ENCODE measurements around the gene ACTR3.
"Not testable (repeated sequence)": the region's sequence is repeated elsewhere in the genome, so short reads cannot be mapped to it uniquely, and the experiment has no call there.

The ACTR3 gene

DNA sequence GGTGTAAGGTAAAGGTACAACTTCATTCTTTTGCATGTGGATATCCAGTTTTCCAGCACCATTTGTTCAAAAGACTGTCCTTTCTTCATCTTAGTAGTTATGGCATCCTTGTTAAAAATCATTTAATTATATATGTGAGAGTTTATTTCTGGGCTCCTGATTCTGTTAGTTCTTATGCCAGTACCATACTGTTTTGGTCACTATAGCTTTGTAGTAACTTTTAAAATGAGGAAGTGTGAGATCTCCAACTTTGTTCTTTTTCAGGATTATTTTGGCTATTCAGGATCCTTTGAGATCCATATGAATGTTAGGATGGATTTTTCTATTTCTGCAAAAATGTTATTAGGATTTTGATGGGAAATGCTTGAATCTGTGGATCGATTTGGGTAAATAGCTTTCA is 16.8 kb downstream of the ACTR3 start:
- no peak for DNase-seq

DNA sequence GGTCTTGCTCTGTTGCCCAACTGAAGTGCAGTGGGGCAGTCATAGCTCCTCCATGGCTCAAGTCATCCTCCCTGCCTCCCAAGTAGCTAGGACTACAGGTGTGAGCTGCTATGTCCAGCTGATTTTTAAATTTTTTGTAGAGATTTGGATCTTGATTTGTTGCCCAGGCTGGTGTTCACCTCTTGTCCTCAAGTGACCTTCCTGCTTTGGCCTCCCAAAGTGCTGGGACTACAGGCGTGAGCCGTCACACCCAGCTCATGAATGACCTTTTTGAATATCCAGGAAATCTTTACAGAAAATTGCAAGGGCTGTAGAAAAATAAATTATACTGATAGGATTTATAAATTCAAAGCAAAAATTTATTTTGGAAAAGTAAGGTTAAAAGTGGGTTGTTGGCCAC is 17.4 kb downstream of the ACTR3 start:
- DNase-seq: no peak

DNA sequence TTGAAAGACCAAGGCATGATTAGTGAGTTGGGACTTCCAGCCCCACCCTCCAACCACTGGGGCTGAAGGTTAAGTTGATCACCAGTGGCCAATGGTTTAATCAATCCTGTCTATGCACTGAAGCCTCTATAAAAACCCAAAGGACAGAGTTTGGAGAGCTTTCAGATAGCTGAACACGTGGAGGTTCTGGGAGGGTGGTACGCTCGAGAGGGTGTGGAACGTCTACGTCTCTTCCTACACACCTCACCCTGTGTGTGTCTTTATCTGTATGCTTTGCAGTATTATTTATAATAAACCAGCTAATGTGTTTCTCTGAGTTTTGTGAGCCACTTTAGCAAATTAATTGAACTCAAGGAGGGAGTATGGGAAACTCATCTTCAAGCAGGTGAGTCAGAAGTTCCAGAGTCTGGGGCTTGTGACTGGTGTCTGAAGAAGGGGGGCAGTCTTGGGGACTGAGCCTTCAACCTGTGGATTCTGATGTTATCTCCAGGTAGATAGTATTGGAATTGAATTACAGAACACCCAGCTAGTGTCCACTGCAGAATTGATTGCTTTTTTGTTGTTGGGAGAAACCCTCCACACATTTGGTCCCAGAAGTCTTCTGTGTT is 20.3 kb downstream of the ACTR3 start:
- peak; percentile 61 for DNase-seq

DNA sequence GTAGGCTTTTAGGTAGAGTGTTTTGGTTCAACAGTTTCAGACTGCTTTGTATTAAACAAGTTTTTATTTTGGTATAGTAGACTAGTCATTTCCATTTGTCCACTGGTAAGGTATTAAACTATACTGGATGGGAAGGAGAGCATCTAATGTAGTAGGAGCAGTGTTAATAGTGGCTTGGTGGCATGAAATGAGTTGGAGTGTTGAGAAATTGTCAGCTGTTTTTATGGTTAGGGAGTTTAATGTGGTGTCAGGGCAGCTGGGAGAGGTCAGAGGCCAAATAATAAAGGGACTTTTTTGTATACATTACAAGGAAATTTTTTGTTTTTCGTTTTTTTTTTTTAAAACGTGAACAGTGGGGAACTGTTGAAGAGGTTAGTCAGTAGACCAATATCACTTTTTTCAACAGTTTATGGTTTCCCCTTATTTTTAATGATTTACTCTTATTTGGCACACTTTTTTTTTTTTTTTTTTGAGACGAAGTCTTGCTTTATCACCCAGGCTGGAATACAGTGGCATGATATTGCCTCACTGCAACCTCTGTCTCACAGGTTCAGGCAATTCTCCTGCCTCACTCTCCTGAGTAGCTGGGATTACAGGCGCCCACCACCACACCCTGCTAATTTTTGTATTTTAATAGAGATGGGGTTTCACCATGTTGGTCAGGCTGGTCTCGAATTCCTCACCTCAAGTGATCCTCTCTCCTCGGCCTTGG is 21.2 kb downstream of the ACTR3 start:
- DNase-seq: no peak

DNA sequence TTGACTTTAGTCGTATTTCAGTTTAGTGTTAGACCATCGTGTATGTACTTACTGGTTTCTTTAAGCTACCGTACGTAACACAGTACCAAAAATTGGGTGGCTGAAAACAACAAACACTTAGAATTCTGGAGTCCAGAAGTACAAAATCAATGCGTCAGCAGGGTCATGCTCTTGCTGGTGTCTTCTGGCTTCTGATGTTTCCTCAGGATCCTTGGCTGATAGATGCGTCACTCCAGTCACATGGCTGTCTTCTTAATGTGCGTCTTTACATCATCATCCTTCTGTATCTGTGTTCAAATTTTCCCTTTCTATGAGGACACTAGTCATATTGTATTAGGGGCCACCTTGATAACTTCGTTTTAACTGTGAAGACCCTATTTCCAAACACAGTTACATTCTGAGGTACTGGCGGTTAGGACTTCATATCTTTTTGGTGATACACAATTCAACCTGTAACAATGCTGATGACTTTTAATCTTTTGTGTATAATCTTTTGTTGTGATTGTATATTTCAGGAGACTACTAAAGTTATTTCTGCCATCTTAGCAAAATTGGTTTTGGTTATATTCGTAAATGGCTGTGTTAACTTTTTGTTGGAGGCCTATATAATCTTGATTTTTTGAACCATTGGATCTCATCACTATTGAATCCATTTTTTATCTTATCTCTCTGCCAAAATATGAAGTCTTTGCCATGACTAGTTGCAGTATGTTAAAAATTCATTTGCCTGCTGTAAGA is 25.4 kb downstream of the ACTR3 start:
- no peak for DNase-seq

DNA sequence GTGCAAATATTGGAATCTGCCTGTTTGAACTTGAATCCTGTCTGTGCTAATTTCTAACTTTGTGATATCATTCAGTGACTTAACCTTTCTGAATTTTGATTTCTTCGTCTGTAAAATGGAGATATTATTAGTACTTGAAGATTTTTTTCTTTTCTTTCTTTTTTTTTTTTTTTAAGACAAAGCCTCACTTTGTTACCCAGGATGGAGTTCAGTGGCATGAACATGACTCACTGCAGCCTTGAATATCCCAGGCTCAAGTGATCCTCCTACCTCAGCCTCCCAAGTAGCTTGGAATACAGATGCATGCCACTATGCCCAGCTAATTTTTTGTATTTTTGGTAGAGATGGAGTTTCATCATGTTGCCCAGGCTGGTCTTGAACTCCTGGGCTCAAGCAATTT is 28.3 kb downstream of the ACTR3 start:
- no peak for DNase-seq

DNA sequence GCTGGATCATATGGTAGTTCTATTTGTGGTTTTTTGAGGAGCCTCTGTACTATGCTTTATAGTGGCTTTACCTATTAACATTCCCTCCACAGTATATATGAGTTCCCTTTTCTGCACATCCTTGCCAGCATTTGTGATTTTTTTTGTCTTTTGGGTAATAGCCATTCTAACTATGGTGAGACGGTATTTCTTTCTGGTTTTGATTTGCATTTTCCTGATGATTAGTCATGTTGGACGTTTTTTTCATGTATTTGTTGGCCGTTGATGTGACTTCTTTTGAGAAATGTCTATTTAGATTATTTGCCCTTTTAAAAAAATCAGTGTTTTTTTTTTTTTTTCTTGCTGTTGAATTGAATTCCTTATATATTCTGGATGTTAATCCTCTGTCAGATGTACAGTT is 31.1 kb downstream of the ACTR3 start:
- no peak for DNase-seq

DNA sequence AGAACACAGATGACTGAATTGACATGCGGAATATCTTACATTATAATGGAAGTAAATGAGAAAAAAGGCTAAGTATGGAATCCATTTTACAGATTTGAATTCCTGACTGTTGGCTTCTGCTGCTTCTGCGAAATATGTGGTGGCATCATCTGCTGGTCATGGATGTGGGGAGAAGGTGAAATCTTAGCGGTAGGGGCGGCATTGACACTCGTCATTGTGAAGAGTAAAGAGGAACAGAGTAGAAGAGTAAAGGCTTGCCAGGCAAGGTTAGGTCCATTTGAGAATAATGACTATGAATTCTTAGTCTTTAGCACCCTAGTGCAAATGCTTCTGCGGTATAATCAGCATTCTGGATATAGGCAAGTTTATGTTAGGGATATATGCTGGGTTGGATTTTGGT is 32.4 kb downstream of the ACTR3 start:
- no peak for DNase-seq

DNA sequence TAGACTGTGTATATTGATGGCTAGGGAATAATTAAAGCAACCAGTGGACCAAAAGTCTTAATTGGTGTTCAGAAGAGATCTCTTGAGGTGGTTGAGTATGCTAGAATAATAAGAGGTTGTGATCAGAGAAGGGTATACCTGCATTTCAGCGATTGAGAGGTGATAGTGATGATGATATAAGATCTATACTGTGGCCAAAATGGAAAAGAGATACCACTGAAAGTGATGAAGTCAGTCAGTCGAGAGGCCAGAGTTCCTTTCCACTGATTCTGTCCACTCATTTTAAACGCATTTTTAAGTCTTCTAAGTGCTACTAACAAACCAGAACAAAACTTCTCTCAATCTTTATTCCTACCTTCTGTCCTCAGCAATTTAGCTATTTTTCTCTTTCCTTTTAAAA is 32.9 kb downstream of the ACTR3 start:
- no peak for DNase-seq

DNA sequence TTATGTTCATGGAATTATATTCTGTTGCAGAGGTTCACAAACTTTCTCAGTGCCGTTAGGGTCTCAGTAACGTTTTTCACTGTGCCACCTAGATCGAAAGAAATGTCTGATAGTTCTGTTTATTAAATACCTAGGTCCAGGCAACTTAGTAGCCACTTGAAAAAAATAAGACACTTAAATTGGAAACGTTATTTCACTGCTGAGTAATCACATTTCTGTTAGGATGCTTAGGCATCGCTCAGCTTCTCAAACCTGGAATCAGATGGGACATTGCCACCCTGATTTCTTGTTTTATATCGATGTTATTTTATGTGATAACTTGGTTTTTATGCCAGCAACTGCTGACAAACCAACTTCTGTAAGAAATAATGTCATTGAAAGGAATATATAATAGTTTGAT is 36.0 kb downstream of the ACTR3 start:
- no peak for DNase-seq

DNA sequence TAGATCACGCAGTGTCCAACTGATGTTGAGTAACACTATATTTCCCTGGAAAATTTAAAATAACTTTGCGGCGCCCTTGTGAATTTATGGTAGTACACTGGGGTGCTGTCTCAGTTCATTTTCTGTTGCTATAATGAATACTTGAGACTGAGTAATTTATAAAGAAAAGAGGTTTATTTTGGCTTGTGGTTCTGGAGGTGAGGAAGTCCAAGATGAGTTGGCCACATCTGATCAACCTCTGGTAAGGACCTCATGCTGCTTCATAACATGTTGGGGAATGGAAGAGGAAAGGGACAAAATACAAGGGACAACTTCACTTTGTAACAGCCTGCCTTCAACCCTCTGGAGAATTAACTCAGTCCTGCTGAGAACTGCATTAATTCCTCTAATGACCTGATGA is 36.4 kb downstream of the ACTR3 start:
- no peak for DNase-seq

DNA sequence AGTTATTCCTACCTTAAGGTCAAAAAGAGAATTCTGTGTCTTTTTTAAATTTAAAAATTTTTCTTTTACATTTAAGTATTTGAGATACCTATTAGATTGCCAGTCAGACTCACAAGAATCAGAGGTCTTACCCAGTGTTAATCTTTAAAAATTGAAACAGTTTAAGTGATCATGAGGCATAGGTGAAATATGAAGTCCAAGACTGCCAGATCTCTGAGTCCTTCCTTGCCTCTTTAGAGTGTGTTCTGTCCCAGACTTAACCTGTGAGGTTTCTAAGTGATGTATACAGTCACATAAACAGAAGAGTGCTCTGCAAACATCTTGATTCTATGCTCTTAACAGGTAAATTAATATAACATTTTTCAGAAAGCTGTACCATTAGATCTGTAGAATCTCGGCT is 40.6 kb downstream of the ACTR3 start:
- no peak for DNase-seq

DNA sequence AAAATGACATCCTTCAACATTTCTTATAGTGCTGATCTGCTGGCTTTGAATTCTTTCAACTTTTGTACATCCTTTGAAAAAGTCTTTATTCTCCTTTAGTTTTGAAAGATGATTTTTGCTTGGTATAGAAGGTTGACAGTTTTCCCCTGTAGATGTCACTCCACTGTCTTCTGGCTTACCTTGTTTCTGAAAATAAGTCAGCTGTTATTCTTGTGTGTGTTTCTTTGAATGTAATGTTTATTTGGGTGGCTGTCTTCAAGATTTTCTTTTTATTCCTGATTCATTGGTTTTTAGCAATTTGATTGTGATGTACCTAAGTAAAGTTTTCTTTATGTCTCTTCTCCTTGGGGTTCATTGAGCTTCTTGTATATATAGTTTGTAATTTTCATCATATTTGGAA is 47.6 kb downstream of the ACTR3 start:
- DNase-seq: no peak

DNA sequence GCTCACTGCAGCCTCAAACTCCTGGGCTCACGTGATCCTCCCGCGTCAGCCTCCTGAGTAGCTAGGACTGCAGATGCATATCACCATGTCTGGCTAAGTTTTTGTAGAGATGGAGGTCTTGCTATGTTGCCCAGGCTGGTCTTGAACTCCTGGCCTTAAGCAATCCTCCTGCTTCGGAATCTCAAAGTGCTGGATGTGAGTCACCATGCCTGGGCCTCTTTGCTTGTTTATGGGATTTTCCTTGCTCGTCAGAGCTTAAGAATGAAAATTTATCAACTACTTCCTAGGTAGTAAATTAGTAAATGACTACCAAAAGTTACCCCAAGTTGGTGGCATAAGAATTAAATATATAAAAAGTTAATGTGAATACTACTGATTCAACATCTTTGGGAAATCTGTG is 51.0 kb downstream of the ACTR3 start:
- DNase-seq: no peak

DNA sequence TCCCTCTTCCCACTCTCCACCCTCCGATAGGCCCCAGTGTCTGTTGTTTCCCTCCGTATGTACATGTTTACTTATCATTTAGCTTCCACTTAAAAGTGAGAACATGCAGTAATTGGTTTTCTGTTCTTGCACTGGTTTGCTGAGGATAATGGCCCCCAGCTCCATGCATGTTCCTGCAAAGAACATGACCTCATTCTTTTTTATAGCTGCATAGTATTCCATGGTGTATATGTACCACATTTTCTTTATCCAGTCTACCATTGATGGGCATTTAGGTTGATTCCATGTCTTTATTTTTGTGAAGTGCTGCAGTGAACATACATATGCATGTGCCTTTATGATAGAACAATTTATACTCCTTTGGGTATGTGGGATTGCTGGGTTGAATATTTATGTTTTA is 55.9 kb downstream of the ACTR3 start:
- not testable (repeated sequence) for DNase-seq

DNA sequence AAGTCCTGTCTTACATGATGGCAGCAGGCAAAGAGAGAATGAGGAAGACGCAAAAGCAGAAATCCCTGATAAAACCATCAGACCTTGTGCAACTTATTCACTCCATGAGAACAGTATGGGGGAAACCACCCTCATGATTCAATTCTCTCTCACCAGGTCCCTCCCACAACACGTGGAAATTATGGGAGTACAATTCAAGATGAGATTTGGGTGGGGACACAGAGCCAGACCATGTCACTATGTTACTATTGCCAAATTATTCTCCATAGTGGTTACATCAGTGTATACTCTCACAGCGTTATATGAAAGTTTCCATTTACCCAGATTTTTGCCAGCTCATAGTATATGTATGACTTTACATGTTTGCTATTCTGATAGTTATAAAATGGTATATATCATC is 61.0 kb downstream of the ACTR3 start:
- not testable (repeated sequence) for DNase-seq

DNA sequence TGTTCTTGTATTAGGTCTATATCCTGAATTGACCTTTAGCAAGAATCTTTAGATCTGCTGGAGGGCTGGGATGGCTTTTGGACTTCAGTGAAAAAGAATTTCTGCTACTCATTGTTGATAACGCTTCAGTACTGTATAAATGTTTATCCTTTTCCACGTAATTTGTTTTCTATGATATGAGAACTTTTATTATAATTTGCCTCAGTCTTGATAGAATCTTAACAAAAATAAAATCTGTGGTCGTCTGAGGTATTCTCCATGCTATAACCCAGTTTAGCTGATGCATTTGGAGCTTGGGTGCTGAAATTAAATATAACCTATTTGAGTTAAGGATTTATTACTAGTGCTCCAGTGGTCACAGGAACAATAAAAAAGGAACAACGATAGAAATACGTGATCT is 71.1 kb downstream of the ACTR3 start:
- DNase-seq: no peak

DNA sequence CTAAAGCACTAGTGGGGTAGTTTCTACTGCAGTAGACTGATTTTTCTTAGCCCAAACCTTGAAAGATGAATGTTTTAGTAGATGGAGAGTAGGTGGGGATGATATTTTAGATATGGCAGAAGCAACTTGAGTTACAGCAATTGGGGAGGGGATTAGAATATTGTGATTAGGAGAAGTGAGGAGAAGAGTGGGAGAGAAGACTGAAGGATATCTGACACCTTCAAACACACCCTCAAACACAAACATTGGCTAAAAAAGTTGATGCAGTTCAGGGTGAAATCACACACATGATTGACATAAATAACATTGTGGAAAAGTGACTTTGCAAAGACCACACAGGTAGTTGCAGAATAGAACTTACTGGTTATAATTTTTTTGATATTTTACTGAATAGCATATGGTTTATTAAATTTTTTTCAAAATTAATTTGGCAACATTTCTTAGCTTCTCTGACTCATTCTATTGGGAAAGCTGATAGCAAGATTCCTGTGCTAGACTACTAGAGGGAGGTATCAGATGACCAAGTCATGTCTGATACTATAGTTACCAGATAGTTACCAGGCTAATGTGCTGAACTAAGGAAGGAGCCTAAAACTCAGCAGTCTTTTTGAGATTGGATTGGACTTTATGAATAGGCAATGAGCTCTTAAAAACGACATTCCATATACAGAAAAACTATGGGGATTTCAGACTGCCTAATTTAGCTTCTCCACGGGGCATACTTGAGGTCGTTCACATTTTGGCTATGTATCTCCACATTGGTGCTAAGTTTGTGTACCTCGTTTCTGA is 73.0 kb downstream of the ACTR3 start:
- no peak for DNase-seq

DNA sequence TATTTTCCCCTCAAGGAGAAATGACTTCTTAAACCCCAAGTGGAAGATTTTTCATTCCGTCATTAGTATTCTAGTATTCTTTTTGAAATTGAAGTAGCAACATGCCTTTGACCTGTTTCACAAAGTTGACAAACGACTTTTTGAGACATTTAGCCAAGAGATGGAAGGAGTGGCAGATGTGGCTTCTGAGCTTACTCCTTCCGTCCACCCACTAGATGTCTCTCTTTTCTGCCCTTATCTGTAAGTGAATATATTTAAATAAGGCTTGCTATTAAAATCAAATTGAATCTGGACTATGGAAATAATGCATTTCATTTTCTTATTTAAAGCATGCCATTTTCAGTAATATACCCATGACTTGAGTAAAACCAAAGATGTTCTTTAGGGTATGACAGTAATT is 74.1 kb downstream of the ACTR3 start:
- no peak for DNase-seq

DNA sequence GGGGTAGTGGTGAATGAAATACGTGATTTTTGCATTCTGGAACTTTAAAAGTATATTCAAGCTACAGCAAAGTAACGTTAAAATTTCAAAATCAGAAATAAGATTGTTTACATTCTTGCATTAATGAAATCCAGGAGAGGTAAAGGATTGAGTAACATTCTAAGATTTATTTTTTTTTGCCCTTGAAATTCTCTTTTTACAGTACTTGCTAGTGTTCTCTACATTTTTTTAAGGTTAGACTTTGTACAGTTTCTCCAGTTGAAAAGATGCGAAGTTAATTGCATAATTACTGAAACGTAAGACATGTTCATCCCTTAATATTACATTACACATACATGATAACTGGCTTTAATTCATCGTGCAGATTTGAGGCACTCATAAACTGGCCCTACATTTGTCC is 74.5 kb downstream of the ACTR3 start:
- DNase-seq: no peak

DNA sequence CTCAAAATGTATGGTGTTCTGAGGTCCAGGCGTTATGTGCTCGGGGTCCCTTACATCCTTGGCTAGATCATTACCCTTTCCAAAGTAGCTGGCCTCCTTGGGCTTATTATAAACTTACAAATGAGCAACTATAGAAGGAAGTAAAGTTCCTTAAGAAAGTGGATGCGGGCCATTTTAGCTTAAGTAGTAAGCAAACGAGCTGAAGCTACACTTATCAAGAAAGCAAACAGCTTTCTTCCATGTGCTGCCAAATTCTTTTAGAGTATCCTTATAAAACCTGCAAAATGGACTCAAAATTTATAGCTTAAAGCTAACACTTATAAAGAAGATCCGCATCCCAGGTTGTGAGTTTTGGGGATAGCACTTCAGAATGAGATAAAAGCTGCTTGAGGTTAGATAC is 75.3 kb downstream of the ACTR3 start:
- DNase-seq: no peak

DNA sequence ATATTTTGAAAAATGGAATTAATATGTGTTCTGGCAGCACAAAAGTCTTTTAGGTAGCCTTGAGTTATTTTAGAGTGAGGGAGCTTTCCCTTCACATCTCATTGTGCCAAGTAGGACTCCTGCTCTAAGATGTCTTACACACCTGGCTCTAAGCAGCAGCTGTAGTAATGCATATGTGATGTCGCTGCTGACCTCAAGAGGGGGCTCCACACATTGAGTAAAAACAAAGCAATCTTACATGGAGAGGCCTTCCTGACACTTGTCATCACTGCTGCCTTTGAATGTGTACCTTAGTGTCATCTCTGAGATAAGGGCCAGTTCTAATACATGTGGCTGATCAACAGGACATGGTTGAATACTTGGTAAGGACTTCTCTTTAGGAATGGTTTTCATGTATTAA is 75.8 kb downstream of the ACTR3 start:
- no peak for DNase-seq

DNA sequence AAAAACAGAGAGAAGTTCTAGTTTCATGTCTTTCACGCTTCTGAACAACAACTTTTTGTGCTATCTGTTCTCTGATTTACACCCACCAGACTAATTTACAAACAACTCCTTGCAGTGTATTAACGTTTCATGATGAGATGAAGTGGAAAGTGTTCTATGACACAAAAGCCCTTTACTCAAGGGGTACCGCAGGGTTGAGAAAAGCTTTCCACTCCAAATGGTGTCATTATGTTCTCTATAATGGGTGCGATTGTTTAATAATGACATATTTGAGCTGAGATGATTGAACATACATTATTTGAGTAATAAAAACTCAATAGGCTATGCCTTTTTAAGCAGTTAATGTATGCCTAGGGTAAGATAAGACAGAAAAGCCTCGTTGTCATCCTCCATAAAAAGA is 76.3 kb downstream of the ACTR3 start:
- no peak for DNase-seq

DNA sequence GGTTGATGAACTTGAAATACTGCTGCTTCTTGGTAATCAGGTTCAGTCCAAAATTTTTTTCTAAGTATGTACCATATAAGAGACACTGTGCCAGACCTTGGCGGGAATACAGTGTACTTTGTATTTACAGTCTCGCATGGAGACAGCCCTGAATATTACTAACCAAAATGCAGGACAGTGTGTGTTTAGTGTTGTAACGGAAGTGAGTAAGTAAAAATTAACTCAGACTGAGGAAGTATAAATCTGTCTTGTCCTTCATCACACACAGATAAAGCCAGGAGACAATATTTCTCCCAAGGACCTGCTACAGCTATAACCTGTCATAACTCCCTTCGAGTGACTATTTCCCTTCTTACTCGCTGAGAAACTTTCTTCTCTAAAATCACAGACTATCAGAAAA is 76.9 kb downstream of the ACTR3 start:
- DNase-seq: no peak
